Natural killer cell (primary cell): ENCODE results near the gene ST8SIA5. TPM values are rescaled to one million over a fixed set of nuclear protein-coding genes. Genes with fewer than 3 reads are reported as not detected.

ENCODE experiments used
- ATAC-seq, 3 donors: fragments of 150-1000 bp in 2 of 3; fragments of 200-7000 bp in 1 of 3; cut with Tn5 transposase; 1 replicate in 1 of 3; 2 replicates in 2 of 3; pipeline ENCODE4 v1.10.0; 2021; ENCODE audit warnings: mild to moderate bottlenecking in 2 of 3, moderate library complexity in 2 of 3
- DNase-seq, 2 donors: peaks; one replicate each; pipeline versions ENCODE4 v3.0.0 to v3.0.0-alpha.2; 2013 to 2021; ENCODE audit warnings: mixed read lengths in 1 of 2
- H3K27ac ChIP-seq: one replicate; pipeline ENCODE4 v1.5.1; 2013; ENCODE audit warnings: mild to moderate bottlenecking, low read length
- H3K27me3 ChIP-seq: one replicate; pipeline ENCODE4 v1.6.1; 2013; ENCODE audit warnings: low read length; ENCODE audit not compliant: control insufficient read depth, insufficient read depth
- H3K36me3 ChIP-seq: one replicate; pipeline ENCODE4 v1.6.1; 2013; ENCODE audit warnings: low read length; ENCODE audit not compliant: control insufficient read depth, insufficient read depth
- H3K4me1 ChIP-seq: one replicate; pipeline ENCODE4 v1.6.1; 2013; ENCODE audit warnings: low read length; ENCODE audit not compliant: control insufficient read depth, insufficient read depth
- H3K4me3 ChIP-seq: one replicate; pipeline ENCODE4 v1.5.1; 2013; ENCODE audit warnings: low read length
- H3K9me3 ChIP-seq: one replicate; pipeline ENCODE4 v1.6.1; 2013; ENCODE audit warnings: low read length; ENCODE audit not compliant: control insufficient read depth, insufficient read depth
- H3K27ac Mint-ChIP-seq, 2 donors: one replicate each; pipeline ENCODE4 v1.8.0; 2022; ENCODE audit warnings: mild to moderate bottlenecking in 2 of 2, mixed read lengths in 2 of 2, moderate library complexity in 1 of 2
- H3K27me3 Mint-ChIP-seq, 2 donors: one replicate each; pipeline ENCODE4 v1.8.0; 2022; ENCODE audit warnings: low read depth in 2 of 2, mixed read lengths in 2 of 2
- H3K36me3 Mint-ChIP-seq: one replicate; pipeline ENCODE4 v1.8.0; 2022; ENCODE audit warnings: mixed read lengths
- H3K4me1 Mint-ChIP-seq, 2 donors: one replicate each; pipeline ENCODE4 v1.8.0; 2022; ENCODE audit warnings: mixed read lengths in 2 of 2
- H3K4me3 Mint-ChIP-seq: one replicate; pipeline ENCODE4 v1.8.0; 2022; ENCODE audit warnings: mild to moderate bottlenecking, moderate library complexity, mixed read lengths
- H3K9me3 Mint-ChIP-seq, 2 donors: one replicate each; pipeline ENCODE4 v1.8.0; 2022; ENCODE audit warnings: mixed read lengths in 2 of 2
- WGBS: methylation state at CpG from one replicate; pipeline ENCODE4 v1.1.7; 2013; ENCODE audit warnings: missing lambda C conversion rate; ENCODE audit not compliant: insufficient coverage; 5-methylcytosine and 5-hydroxymethylcytosine counted together
- intact Hi-C: fragments of 100-400 bp; cut with micrococcal nuclease; formaldehyde crosslinking; loops from one replicate; pipeline ENCODE4 v1.14.2; 2022
- total RNA-seq, 4 donors: library from RNA; stranded (reverse); fragments of 120-200 nt in 1 of 4; gene quantifications; one replicate each; pipeline versions ENCODE4 v1.2.3 to v1.2.4, GENCODE V29; 2013 to 2022
- TF ChIP-seq, protein P1 (sequence below): fragments of 200-600 bp; IDR thresholded peaks from one replicate; pipeline ENCODE4 v1.8.0; 2022; ENCODE audit warnings: antibody characterized with exemption

Gene ST8SIA5
- total RNA-seq, 3 donors from 2014 or later (not counting 1 experiment from before 2014, with no cell fraction given), result 0.23 TPM; not detected in 2

DNA sequence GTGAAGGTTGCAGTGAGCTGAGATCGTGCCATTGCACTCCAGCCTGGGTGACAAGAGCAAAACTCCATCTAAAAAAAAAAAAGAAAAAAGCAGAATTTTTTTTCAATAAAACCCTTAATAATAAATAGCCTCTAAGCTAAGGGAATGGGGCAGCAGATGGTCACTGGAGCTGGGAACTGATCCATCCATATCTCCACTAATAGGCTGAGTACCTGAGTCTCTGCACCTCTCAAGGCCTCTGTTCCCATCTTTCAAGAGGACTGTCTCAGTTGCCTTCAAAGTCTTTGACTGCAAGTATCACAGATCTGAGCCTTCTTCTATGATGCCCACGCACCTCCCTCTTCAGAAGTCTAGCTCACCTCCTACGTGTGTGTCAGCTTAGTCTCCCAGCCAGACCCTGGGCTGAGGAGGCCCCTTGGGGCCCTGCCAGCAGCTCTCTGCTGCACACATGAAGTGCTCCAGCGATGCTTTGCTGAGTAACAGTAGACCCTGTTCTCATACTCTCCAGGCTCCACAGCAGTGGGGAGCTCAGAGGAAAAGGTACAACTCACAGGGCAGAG lies 32.9 kb downstream of the ST8SIA5 start:
- DNase-seq (no peak), ATAC-seq (no peak)
- Mint-ChIP-seq H3K4me3 (no peak overlapping the region), H3K27me3 (peaks cover 2% of the 10 kb centered on the region in 2 donors), H3K27ac (no peak overlapping the region), H3K36me3 (no peaks in the 10 kb centered on the region), H3K4me1 (no peaks in the 10 kb centered on the region), H3K9me3 (no peaks in the 10 kb centered on the region)
- Histone ChIP-seq H3K4me3 (no peak overlapping the region), H3K27me3 (no peaks in the 10 kb centered on the region), H3K9me3 (no peaks in the 10 kb centered on the region), H3K27ac (no peak overlapping the region), H3K4me1 (no peaks in the 10 kb centered on the region), H3K36me3 (no peaks in the 10 kb centered on the region)
- 90% methylated on average over 4 of the region's 4 CpGs for WGBS
- intact Hi-C loops, result no loop called here
- TF ChIP-seq, protein P1, sequence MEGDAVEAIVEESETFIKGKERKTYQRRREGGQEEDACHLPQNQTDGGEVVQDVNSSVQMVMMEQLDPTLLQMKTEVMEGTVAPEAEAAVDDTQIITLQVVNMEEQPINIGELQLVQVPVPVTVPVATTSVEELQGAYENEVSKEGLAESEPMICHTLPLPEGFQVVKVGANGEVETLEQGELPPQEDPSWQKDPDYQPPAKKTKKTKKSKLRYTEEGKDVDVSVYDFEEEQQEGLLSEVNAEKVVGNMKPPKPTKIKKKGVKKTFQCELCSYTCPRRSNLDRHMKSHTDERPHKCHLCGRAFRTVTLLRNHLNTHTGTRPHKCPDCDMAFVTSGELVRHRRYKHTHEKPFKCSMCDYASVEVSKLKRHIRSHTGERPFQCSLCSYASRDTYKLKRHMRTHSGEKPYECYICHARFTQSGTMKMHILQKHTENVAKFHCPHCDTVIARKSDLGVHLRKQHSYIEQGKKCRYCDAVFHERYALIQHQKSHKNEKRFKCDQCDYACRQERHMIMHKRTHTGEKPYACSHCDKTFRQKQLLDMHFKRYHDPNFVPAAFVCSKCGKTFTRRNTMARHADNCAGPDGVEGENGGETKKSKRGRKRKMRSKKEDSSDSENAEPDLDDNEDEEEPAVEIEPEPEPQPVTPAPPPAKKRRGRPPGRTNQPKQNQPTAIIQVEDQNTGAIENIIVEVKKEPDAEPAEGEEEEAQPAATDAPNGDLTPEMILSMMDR, result no peak

DNA sequence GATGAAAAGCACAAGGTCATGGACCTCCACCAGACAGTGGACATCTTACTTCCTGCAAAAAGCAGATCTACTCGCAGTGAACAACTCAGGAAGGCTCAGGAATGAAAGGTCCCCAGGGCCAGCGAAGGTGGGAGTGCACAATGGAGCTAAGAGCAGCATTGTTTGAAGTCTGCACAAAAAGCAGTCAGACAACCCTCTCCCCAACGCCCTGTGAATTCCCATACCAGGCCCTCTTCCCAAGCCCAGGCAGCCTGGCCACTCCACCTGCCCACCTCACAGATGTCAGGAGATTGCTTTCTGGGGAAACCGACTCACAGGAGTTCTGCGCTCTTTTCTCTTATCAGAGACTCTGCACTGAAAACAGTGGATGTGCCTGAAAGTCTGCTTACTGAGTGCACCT lies 34.8 kb downstream of the ST8SIA5 start:
- no peak for DNase-seq
- WGBS, result 72% methylated on average over 5 of the region's 5 CpGs

DNA sequence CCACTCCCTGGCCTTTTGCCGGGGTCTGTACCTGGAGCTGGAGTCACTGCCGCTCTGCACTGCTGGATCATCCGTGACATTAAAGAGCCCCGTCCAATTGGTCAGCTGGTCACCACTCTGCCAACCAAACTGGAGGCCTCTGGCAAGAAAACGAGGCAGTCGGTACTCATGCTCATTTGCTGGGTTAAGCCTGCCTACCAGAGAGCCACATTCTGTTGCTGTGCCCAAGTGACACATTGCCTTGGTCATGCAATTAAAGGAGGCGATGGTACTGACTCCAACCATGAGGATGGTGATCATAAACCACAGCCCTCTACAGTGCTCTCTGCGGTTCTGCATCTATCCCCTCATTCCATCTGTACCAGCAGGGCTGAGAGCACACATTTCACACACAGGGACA lies 35.5 kb downstream of the ST8SIA5 start:
- Mint-ChIP-seq H3K27ac (no peak overlapping the region), H3K9me3 (no peaks in the 10 kb centered on the region), H3K27me3 (peaks cover 9 to 19% of the 10 kb centered on the region in 2 donors), H3K4me1 (no peaks in the 10 kb centered on the region), H3K36me3 (no peaks in the 10 kb centered on the region), H3K4me3 (no peak overlapping the region)
- no peaks in the 10 kb centered on the region for H3K27me3 ChIP-seq
- no peak for DNase-seq
- H3K4me1 ChIP-seq, result no peaks in the 10 kb centered on the region
- ATAC-seq, result no peak
- intact Hi-C loops, result no loop called here
- H3K36me3 ChIP-seq, result no peaks in the 10 kb centered on the region
- TF ChIP-seq, protein P1, result no peak
- no peaks in the 10 kb centered on the region for H3K9me3 ChIP-seq
- 88% methylated on average over 8 of the region's 8 CpGs for WGBS
- no peak overlapping the region for H3K4me3 ChIP-seq
- H3K27ac ChIP-seq, result no peak overlapping the region

More for the DNA sequence above, 34.8 kb downstream of the ST8SIA5 start:
- Histone ChIP-seq H3K27ac (no peak overlapping the region), H3K36me3 (no peaks in the 10 kb centered on the region), H3K27me3 (no peaks in the 10 kb centered on the region), H3K4me3 (no peak overlapping the region), H3K9me3 (no peaks in the 10 kb centered on the region), H3K4me1 (no peaks in the 10 kb centered on the region)
- Mint-ChIP-seq H3K36me3 (no peaks in the 10 kb centered on the region), H3K4me3 (no peak overlapping the region), H3K27ac (no peak overlapping the region), H3K27me3 (peaks cover 7 to 13% of the 10 kb centered on the region in 2 donors), H3K4me1 (no peaks in the 10 kb centered on the region), H3K9me3 (no peaks in the 10 kb centered on the region)
- TF ChIP-seq, protein P1, result no peak
- ATAC-seq, result no peak
- intact Hi-C loops, result no loop called here

- Histone ChIP-seq H3K4me3 (no peak overlapping the region), H3K4me1 (no peaks in the 10 kb centered on the region), H3K36me3 (no peaks in the 10 kb centered on the region), H3K27me3 (no peaks in the 10 kb centered on the region), H3K9me3 (no peaks in the 10 kb centered on the region), H3K27ac (no peak overlapping the region)
- ATAC-seq, result no peak
- H3K36me3 Mint-ChIP-seq, result no peaks in the 10 kb centered on the region
- H3K27ac Mint-ChIP-seq, result no peak overlapping the region
- DNase-seq, result no peak
- H3K4me3 Mint-ChIP-seq, result no peak overlapping the region
- TF ChIP-seq, protein P1, result no peak
- intact Hi-C loops, result no loop called here
- H3K9me3 Mint-ChIP-seq, result no peaks in the 10 kb centered on the region
- 92% methylated on average over 3 of the region's 3 CpGs for WGBS
- H3K27me3 Mint-ChIP-seq, result peaks cover 9 to 19% of the 10 kb centered on the region in 2 donors
- H3K4me1 Mint-ChIP-seq, result no peaks in the 10 kb centered on the region
These were observed 36.3 kb downstream of the ST8SIA5 start for GRCh38 chr18:46720521-46720920.
